Measurements from ENCODE around the gene KLK2.

- no peak for TF ChIP-seq MXI1 (conservative IDR thresholded peaks at IDR 0.05; ENCODE audit: poor library complexity, severe bottlenecking)
- no peak for TF ChIP-seq CTCF (IDR thresholded peaks at IDR 0.05; ENCODE audit: poor library complexity, severe bottlenecking)
- TF ChIP-seq POLR2AphosphoS5 (IDR thresholded peaks at IDR 0.05), result no peak
- no peak for TF ChIP-seq SMC3 (conservative IDR thresholded peaks at IDR 0.05; ENCODE audit: poor library complexity)
- TF ChIP-seq EZH2 (IDR thresholded peaks at IDR 0.05; ENCODE audit: borderline replicate concordance, insufficient read depth, low read length, poor library complexity, severe bottlenecking), result no peak
- no peak for TF ChIP-seq RAD21 (conservative IDR thresholded peaks at IDR 0.05)
- no peak for TF ChIP-seq REST (IDR thresholded peaks at IDR 0.05; ENCODE audit: borderline replicate concordance)
- no peak for TF ChIP-seq EP300 (conservative IDR thresholded peaks at IDR 0.05; ENCODE audit: poor library complexity, severe bottlenecking)
These were observed 8.9 kb downstream of the KLK2 start for GRCh38 chr19:50882188-50882587.

All from neural cell (in vitro differentiated cells).